SU-DHL-6 (cell line): ENCODE measurements around the gene CRTC3.
"Not testable (repeated sequence)": the region's sequence is repeated elsewhere in the genome, so short reads cannot be mapped to it uniquely, and the experiment has no call there.

Source experiments
- CTCF ChIP-seq: fragments of 200-600 bp; sonication (generic); IDR thresholded peaks from one replicate; pipeline ENCODE4 v1.5.1; 2017; ENCODE audit warnings: antibody characterized with exemption, mild to moderate bottlenecking, low read length, moderate library complexity; ENCODE audit not compliant: insufficient read depth, poor library complexity, severe bottlenecking
- EZH2phosphoT487 ChIP-seq: fragments of 200-600 bp; sonication (generic), shearing (Covaris generic); conservative IDR thresholded peaks from 2 replicates; pipeline ENCODE4 v1.6.1; 2018; ENCODE audit warnings: mild to moderate bottlenecking, antibody characterized with exemption, low read length, moderate library complexity, mixed read lengths

GRCh38 chr15:90673357-90673756 is 143.6 kb downstream of the CRTC3 start:
- TF ChIP-seq CTCF, EZH2phosphoT487: not testable (repeated sequence)
